IgD-negative memory B cell (primary cell): ENCODE data around the gene SLC25A23. TPM values are rescaled to one million over a fixed set of nuclear protein-coding genes. Genes with fewer than 3 reads are reported as not detected.

Experiments
- H3K27ac Mint-ChIP-seq, 3 donors: one replicate each; pipeline ENCODE4 v1.8.0; 2020 to 2022; ENCODE audit warnings: mild to moderate bottlenecking in 3 of 3, mixed read lengths in 3 of 3, moderate library complexity in 1 of 3
- H3K27me3 Mint-ChIP-seq: one replicate; pipeline ENCODE4 v1.8.0; 2021; ENCODE audit warnings: mixed read lengths
- H3K36me3 Mint-ChIP-seq: one replicate; pipeline ENCODE4 v1.8.0; 2020; ENCODE audit warnings: mild to moderate bottlenecking, mixed read lengths
- H3K4me1 Mint-ChIP-seq, 3 donors: one replicate each; pipeline ENCODE4 v1.8.0; 2020 to 2022; ENCODE audit warnings: mixed read lengths in 3 of 3, mild to moderate bottlenecking in 1 of 3
- H3K4me3 Mint-ChIP-seq, 4 donors: one replicate each; pipeline ENCODE4 v1.8.0; 2020 to 2022; ENCODE audit warnings: mild to moderate bottlenecking in 4 of 4, mixed read lengths in 4 of 4, moderate library complexity in 3 of 4
- H3K9me3 Mint-ChIP-seq, 3 donors: one replicate each; pipeline ENCODE4 v1.8.0; 2020 to 2021; ENCODE audit warnings: mixed read lengths in 3 of 3, mild to moderate bottlenecking in 1 of 3
- polyA plus RNA-seq: library from polyadenylated mRNA; unstranded; fragments of 300-500 nt; fragmentation: Illumina TruSeq; gene quantifications from one replicate; pipeline ENCODE4 v1.2.3, GENCODE V29; 2021

Gene SLC25A23
- polyA plus RNA-seq, 1 donor from 2014 or later, result 28.2 TPM

DNA sequence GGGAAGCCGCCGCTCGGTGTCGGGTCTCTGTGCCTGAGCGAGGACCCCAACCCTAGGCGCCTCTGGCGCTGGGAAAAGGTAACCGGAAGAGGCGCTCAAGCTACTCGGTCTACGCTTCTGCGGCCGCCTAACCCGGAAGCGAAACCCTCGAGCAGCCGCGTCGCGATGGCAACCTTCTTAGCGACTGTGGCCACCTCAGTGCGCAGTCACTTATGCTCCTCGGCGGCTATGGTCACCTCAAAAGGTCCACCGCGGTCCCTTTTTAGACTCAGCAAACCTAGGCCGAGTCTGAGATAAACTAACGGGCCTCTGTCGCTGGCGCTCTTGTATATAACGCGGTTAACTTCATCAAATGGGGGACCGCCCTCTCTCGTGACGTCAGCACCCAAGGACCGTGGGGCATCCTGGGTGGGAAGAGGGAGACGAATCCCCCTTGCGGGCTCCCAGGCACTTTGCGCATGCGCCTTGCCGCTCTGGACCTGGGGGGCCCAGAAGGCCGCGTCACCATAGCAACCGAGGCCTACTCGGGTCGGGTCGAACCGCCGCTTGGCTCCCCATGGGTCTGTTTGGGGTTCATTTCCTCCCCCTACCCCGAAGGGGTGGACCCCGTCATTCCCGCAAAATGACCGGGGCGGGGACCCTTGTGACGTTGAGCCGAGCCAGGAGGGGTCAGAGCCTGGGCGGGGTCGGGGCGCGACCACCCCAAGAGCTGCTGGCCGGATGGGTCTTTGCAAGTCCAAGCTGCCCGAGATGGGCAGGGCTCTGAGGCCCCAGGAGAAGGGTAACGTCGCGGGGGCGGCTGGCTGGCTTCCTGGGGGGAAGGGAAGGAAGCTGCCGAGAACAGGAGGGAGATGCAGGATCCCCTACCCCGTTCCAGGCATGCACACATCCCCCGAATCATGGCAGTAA, 66.3 kb downstream of the SLC25A23 start, which contains the start of gene GTF2F1:
Gene GTF2F1, minus strand, starts transcription at position 91 of the 909 bp plus-strand sequence. CDS start 169 bp downstream, outside the sequence.
- peak within 1 kb of the TSS; percentile 95 to 100 (median 98) for H3K4me3 Mint-ChIP-seq
- no peaks in the 10 kb centered on the region for H3K27me3 Mint-ChIP-seq
- H3K9me3 Mint-ChIP-seq, result no peaks in the 10 kb centered on the region
- peak within 1 kb of the TSS; percentile 97 to 100 (median 99) for H3K27ac Mint-ChIP-seq
- H3K4me1 Mint-ChIP-seq, result peaks cover 14 to 22% (median 16%) of the 10 kb centered on the region in 3 donors
- peaks cover 6% of the 10 kb centered on the region for H3K36me3 Mint-ChIP-seq

DNA sequence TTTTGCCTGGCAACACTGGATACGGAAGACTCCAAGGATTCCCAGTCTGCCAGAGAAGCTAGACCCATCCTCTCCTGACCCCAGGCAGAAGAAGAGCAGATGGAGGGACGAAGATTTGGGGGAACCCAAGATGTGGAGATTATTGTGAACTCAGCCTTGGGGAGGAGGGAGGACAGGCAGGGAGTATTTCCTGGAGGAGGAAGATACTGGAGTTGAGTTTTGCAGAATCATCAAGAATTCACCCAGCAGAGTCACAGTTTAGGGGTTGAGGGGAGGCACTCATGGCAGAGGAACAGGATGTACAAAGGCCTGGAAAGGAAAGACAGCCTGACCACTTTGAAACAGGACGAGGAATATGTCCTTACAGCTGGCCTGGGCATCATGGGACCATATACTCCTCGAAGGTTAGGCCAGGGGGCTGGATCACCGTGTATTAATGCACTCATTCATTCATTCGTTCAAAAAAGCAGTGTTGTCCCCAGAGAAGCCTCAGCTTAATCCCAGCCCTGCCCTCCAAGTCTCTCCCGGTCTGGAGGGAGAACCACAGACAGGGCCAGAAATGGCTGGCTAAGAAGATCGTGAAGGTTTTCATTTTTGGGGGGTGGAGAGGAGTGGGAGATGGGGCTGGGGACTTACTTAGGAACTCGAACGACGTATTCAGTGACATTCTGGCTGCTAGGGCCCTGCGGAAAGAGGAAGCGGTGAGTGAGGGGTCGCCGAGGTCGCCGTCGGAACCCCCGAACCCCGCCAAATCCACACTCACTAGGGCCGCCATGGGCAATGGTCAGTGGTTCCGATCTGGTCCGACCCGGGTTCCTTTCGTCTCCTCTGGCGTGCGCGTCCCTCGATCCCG, 67.1 kb downstream of the SLC25A23 start:
- no peaks in the 10 kb centered on the region for H3K27me3 Mint-ChIP-seq
- peak overlapping the region; percentile 95 to 100 (median 98) for H3K4me3 Mint-ChIP-seq
- H3K36me3 Mint-ChIP-seq, result peaks cover 8% of the 10 kb centered on the region

More for the DNA sequence above, 67.1 kb downstream of the SLC25A23 start:
- Mint-ChIP-seq H3K27ac (peak overlapping the region; percentile 97 to 100 (median 99)), H3K4me1 (peaks cover 14 to 22% (median 16%) of the 10 kb centered on the region in 3 donors), H3K9me3 (no peaks in the 10 kb centered on the region)

Other genes starting within 250 kb of the SLC25A23 start
- 1.7 TPM for gene MLLT1, start 179.8 kb downstream of the SLC25A23 start, polyA plus RNA-seq
- gene ACER1, start 126.2 kb downstream of the SLC25A23 start, polyA plus RNA-seq, result not detected
- gene CLPP, start 98.3 kb downstream of the SLC25A23 start, polyA plus RNA-seq, result 103 TPM
- 96.4 TPM for gene ALKBH7, start 87.0 kb downstream of the SLC25A23 start, polyA plus RNA-seq
- 0.65 TPM for gene PSPN, start 83.9 kb downstream of the SLC25A23 start, polyA plus RNA-seq
- gene GTF2F1, start 66.6 kb downstream of the SLC25A23 start, polyA plus RNA-seq, result 25.4 TPM
- gene KHSRP, start 35.0 kb downstream of the SLC25A23 start, polyA plus RNA-seq, result 18.7 TPM
- gene SLC25A41, start 26.0 kb downstream of the SLC25A23 start, polyA plus RNA-seq, result not detected
- 4.2 TPM for gene CRB3, start 4.5 kb upstream of the SLC25A23 start, polyA plus RNA-seq
- 80.7 TPM for gene DENND1C, start 22.0 kb upstream of the SLC25A23 start, polyA plus RNA-seq
- 14.6 TPM for gene TUBB4A, start 42.5 kb upstream of the SLC25A23 start, polyA plus RNA-seq
- gene TNFSF9, start 71.2 kb upstream of the SLC25A23 start, polyA plus RNA-seq, result 14.7 TPM
- 28.4 TPM for gene CD70, start 131.4 kb upstream of the SLC25A23 start, polyA plus RNA-seq
- gene TNFSF14, start 210.4 kb upstream of the SLC25A23 start, polyA plus RNA-seq, result 0.25 TPM